ENCODE results near the gene SENP1.

The SENP1 gene

GRCh38 chr12:48031135-48031960 is 74.5 kb downstream of the SENP1 start:
- no peak overlapping the region for H3K9ac ChIP-seq (ENCODE audit: low read length)
- H3K9me3 ChIP-seq (ENCODE audit: control insufficient read depth, low read depth, low read length), result no peaks in the 10 kb centered on the region
- H3K36me3 ChIP-seq (ENCODE audit: control insufficient read depth, low read depth, low read length), result no peaks in the 10 kb centered on the region
- peaks cover under 1% of the 10 kb centered on the region for H3K4me1 ChIP-seq (ENCODE audit: control insufficient read depth, low read depth, low read length)
- no peak overlapping the region for H3K27ac ChIP-seq (ENCODE audit: low read length)
- H3K27me3 ChIP-seq (ENCODE audit: control insufficient read depth, insufficient read depth, low read length), result peaks cover 99% of the 10 kb centered on the region
- no peak overlapping the region for H3K4me3 ChIP-seq (ENCODE audit: low read length)

GRCh38 chr12:48030173-48030650 is 75.7 kb downstream of the SENP1 start:
- no peaks in the 10 kb centered on the region for H3K9me3 ChIP-seq (ENCODE audit: control insufficient read depth, low read depth, low read length)
- H3K36me3 ChIP-seq (ENCODE audit: control insufficient read depth, low read depth, low read length), result no peaks in the 10 kb centered on the region
- H3K27ac ChIP-seq (ENCODE audit: low read length), result no peak overlapping the region
- peaks cover 99% of the 10 kb centered on the region for H3K27me3 ChIP-seq (ENCODE audit: control insufficient read depth, insufficient read depth, low read length)
- no peak overlapping the region for H3K4me3 ChIP-seq (ENCODE audit: low read length)
- no peaks in the 10 kb centered on the region for H3K4me1 ChIP-seq (ENCODE audit: control insufficient read depth, low read depth, low read length)
- no peak overlapping the region for H3K9ac ChIP-seq (ENCODE audit: low read length)

GRCh38 chr12:48029491-48030172 is 76.2 kb downstream of the SENP1 start:
- Histone ChIP-seq H3K27me3 (ENCODE audit: control insufficient read depth, insufficient read depth, low read length) (peaks cover 99% of the 10 kb centered on the region), H3K4me1 (ENCODE audit: control insufficient read depth, low read depth, low read length) (no peaks in the 10 kb centered on the region), H3K36me3 (ENCODE audit: control insufficient read depth, low read depth, low read length) (no peaks in the 10 kb centered on the region), H3K27ac (ENCODE audit: low read length) (no peak overlapping the region), H3K9ac (ENCODE audit: low read length) (no peak overlapping the region), H3K9me3 (ENCODE audit: control insufficient read depth, low read depth, low read length) (no peaks in the 10 kb centered on the region), H3K4me3 (ENCODE audit: low read length) (no peak overlapping the region)

- H3K9me3 ChIP-seq (ENCODE audit: control insufficient read depth, low read depth, low read length), result no peaks in the 10 kb centered on the region
- H3K36me3 ChIP-seq (ENCODE audit: control insufficient read depth, low read depth, low read length), result no peaks in the 10 kb centered on the region
- H3K9ac ChIP-seq (ENCODE audit: low read length), result no peak overlapping the region
- no peak overlapping the region for H3K27ac ChIP-seq (ENCODE audit: low read length)
- H3K4me3 ChIP-seq (ENCODE audit: low read length), result no peak overlapping the region
- H3K4me1 ChIP-seq (ENCODE audit: control insufficient read depth, low read depth, low read length), result peaks cover under 1% of the 10 kb centered on the region
- H3K27me3 ChIP-seq (ENCODE audit: control insufficient read depth, insufficient read depth, low read length), result peaks cover 100% of the 10 kb centered on the region
These were observed 77.1 kb downstream of the SENP1 start for GRCh38 chr12:48028541-48029431.

- no peak overlapping the region for H3K27ac ChIP-seq (ENCODE audit: low read length)
- peaks cover 13% of the 10 kb centered on the region for H3K4me1 ChIP-seq (ENCODE audit: control insufficient read depth, low read depth, low read length)
- H3K9ac ChIP-seq (ENCODE audit: low read length), result no peak overlapping the region
- peaks cover 100% of the 10 kb centered on the region for H3K27me3 ChIP-seq (ENCODE audit: control insufficient read depth, insufficient read depth, low read length)
- no peaks in the 10 kb centered on the region for H3K9me3 ChIP-seq (ENCODE audit: control insufficient read depth, low read depth, low read length)
- no peak overlapping the region for H3K4me3 ChIP-seq (ENCODE audit: low read length)
- H3K36me3 ChIP-seq (ENCODE audit: control insufficient read depth, low read depth, low read length), result no peaks in the 10 kb centered on the region
These were observed 78.5 kb downstream of the SENP1 start for GRCh38 chr12:48027183-48028002.

- Histone ChIP-seq H3K9me3 (ENCODE audit: control insufficient read depth, low read depth, low read length) (no peaks in the 10 kb centered on the region), H3K27me3 (ENCODE audit: control insufficient read depth, insufficient read depth, low read length) (peaks cover 100% of the 10 kb centered on the region), H3K27ac (ENCODE audit: low read length) (no peak overlapping the region), H3K4me3 (ENCODE audit: low read length) (no peak overlapping the region), H3K9ac (ENCODE audit: low read length) (no peak overlapping the region), H3K4me1 (ENCODE audit: control insufficient read depth, low read depth, low read length) (peaks cover 17% of the 10 kb centered on the region), H3K36me3 (ENCODE audit: control insufficient read depth, low read depth, low read length) (no peaks in the 10 kb centered on the region)
These were observed 79.6 kb downstream of the SENP1 start for GRCh38 chr12:48026060-48026827.

- Histone ChIP-seq H3K9ac (ENCODE audit: low read length) (no peak overlapping the region), H3K36me3 (ENCODE audit: control insufficient read depth, low read depth, low read length) (no peaks in the 10 kb centered on the region), H3K27me3 (ENCODE audit: control insufficient read depth, insufficient read depth, low read length) (peaks cover 100% of the 10 kb centered on the region), H3K27ac (ENCODE audit: low read length) (no peak overlapping the region), H3K9me3 (ENCODE audit: control insufficient read depth, low read depth, low read length) (no peaks in the 10 kb centered on the region), H3K4me3 (ENCODE audit: low read length) (no peak overlapping the region), H3K4me1 (ENCODE audit: control insufficient read depth, low read depth, low read length) (peaks cover 17% of the 10 kb centered on the region)
These were observed 80.6 kb downstream of the SENP1 start for GRCh38 chr12:48025281-48025680.

GRCh38 chr12:48024735-48025134 is 81.1 kb downstream of the SENP1 start:
- Histone ChIP-seq H3K9ac (ENCODE audit: low read length) (no peak overlapping the region), H3K27ac (ENCODE audit: low read length) (no peak overlapping the region), H3K4me3 (ENCODE audit: low read length) (no peak overlapping the region), H3K9me3 (ENCODE audit: control insufficient read depth, low read depth, low read length) (no peaks in the 10 kb centered on the region), H3K36me3 (ENCODE audit: control insufficient read depth, low read depth, low read length) (no peaks in the 10 kb centered on the region), H3K27me3 (ENCODE audit: control insufficient read depth, insufficient read depth, low read length) (peaks cover 100% of the 10 kb centered on the region), H3K4me1 (ENCODE audit: control insufficient read depth, low read depth, low read length) (peaks cover 17% of the 10 kb centered on the region)

- H3K4me1 ChIP-seq (ENCODE audit: control insufficient read depth, low read depth, low read length), result peaks cover 17% of the 10 kb centered on the region
- H3K27ac ChIP-seq (ENCODE audit: low read length), result no peak overlapping the region
- H3K36me3 ChIP-seq (ENCODE audit: control insufficient read depth, low read depth, low read length), result no peaks in the 10 kb centered on the region
- H3K9me3 ChIP-seq (ENCODE audit: control insufficient read depth, low read depth, low read length), result no peaks in the 10 kb centered on the region
- no peak overlapping the region for H3K4me3 ChIP-seq (ENCODE audit: low read length)
- H3K27me3 ChIP-seq (ENCODE audit: control insufficient read depth, insufficient read depth, low read length), result peaks cover 100% of the 10 kb centered on the region
- H3K9ac ChIP-seq (ENCODE audit: low read length), result no peak overlapping the region
These were observed 82.5 kb downstream of the SENP1 start for GRCh38 chr12:48023386-48023785.

GRCh38 chr12:48022676-48023385 is 83.0 kb downstream of the SENP1 start:
- no peaks in the 10 kb centered on the region for H3K36me3 ChIP-seq (ENCODE audit: control insufficient read depth, low read depth, low read length)
- H3K27ac ChIP-seq (ENCODE audit: low read length), result no peak overlapping the region
- H3K27me3 ChIP-seq (ENCODE audit: control insufficient read depth, insufficient read depth, low read length), result peaks cover 100% of the 10 kb centered on the region
- H3K4me1 ChIP-seq (ENCODE audit: control insufficient read depth, low read depth, low read length), result peaks cover 17% of the 10 kb centered on the region
- H3K9ac ChIP-seq (ENCODE audit: low read length), result no peak overlapping the region
- H3K4me3 ChIP-seq (ENCODE audit: low read length), result no peak overlapping the region
- H3K9me3 ChIP-seq (ENCODE audit: control insufficient read depth, low read depth, low read length), result no peaks in the 10 kb centered on the region
